Middle frontal gyrus (tissue), 1 donor: ENCODE results near the gene CACNA1C.

Experiments used
- DNase-seq: peaks from one replicate; pipeline ENCODE4 v3.0.0-alpha.2; 2015; ENCODE audit warnings: low spot score; ENCODE audit errors: extremely low spot score

CACNA1C gene

GRCh38 chr12:2138294-2138693 is 85.5 kb downstream of the CACNA1C start:
- no peak for DNase-seq

- DNase-seq = no peak
These were observed 86.1 kb downstream of the CACNA1C start for GRCh38 chr12:2138871-2139308.

DNA sequence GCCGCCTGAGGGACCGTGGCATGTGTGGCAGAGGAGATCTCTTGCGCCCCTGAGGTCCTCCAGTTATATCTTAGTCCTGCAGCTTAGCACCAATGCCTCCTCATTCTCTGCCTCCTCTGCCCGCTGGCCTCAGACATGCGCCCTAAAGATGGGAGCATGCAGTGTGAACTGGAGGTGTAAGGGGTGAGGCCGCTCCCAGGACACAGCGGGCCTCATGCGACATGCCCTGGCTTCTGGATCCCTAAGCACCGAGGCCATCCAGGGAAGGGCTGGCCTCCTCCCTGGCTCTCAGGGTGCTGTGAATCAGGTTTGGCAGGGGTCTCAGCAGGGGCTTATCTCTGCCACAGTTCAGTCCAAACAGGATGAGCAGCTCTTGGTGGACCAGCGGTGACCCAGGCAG is 86.9 kb downstream of the CACNA1C start:
- DNase-seq = no peak

DNA sequence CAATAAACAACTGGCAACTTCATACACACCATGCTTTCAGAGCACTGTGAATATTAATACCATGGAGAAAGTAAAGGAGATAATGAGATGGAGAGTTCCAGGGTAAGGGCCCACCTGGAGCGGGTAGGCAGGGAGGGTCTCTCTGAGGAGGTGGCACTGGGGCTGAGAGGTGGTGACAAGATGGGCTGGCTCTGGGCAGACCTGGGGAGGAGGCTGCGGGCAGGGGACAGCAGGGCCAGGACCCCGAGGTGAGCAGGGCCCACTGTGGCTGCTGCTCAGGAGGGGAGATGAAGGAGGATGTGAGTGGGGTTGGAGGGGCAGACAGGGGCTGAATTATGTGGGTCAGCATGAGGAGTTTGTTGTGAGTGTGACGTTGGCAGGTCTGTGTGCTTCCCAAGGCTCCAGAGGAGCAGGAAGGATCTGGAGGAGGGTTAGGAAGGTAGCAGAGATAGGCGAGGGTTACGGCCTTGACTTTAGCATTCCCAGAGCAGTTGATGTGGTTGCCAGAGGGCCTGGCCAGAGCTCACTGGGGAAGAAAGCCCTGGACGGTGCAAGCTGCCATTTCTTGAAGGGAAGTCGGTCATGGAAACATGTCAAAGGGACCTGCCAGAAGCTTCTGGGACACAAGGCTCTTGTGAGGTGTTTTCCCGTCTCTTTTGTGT is 88.2 kb downstream of the CACNA1C start:
- DNase-seq = no peak

DNA sequence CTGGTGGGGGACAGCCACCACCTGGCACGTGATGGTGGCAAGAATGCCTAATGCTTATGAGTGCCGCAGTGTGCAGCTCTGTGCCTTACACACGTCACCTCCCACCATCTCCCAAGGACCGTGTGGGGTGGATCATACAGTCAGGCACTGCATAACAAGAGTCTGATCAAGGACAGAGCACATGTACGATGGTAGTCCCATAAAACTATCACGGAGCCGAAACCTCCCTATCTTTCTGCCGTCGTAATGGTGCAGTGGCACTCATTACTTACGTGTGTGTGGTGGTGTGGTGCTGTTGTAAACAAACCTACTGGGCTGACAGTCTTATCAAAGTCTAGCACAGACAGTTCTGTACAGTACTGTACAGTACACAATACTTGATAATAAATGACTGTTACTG is 89.3 kb downstream of the CACNA1C start:
- DNase-seq = no peak

- no peak for DNase-seq
These were observed 92.2 kb downstream of the CACNA1C start for GRCh38 chr12:2144951-2145350.

GRCh38 chr12:2145433-2145998 is 92.7 kb downstream of the CACNA1C start:
- no peak for DNase-seq

DNA sequence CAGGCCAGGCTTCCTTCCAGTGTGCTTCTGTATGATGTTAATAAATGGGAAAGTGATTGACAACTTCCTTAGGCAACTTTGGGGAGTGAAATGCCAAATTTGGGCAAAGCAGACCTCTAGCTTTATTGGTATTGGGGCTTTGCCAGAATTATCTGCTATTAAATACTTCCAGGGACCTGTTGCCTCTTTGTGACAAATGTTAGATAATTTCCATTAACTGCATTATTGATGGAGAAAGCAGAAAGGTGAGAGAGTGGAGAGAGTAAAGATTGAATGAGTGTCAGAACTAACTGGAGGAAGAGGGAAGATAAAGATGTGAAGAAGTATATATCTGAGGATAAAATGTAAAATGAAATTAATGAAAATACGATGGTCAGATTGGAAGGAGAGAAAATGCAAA is 94.5 kb downstream of the CACNA1C start:
- DNase-seq = no peak

DNA sequence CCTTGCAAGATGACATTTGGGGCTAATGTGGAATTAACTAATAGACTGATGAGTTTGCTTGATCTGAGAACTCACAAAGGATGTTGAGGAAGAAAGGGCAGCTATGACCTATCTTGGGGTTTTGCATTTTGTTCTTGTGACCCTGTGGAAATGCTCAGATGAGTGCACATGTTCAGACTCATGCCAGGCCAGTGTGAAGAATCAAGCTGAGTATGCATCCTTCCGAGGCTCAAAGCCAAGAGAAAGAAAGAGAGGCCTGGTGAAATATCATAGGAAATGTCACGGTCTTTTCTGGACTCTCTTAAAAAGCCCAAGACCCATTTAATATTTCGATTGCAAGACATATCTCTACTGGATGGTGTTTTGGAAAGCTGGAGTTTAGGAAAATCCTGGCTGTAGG is 96.3 kb downstream of the CACNA1C start:
- no peak for DNase-seq

DNA sequence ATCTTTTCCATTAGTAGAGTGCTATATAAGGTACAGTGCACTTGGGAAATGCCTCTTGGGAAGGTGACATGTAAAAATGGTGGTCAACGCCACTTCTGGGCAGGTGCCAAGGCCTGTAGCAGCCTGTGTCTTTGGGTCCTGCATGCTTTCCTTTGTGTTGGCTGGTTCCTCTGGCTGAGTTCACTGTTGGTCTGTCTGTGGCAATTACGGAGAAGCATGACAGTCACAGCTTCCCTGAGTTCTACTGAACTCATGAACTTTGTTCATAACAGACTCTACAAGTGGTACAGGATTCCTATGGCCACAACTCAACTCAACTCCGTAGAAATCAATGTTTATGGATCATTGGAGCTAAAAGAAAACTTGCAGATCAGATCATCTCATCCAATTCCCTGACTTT is 98.0 kb downstream of the CACNA1C start:
- DNase-seq = no peak

GRCh38 chr12:2151391-2151790 is 98.6 kb downstream of the CACNA1C start:
- DNase-seq = no peak

- DNase-seq = no peak
These were observed 99.3 kb downstream of the CACNA1C start for GRCh38 chr12:2152134-2152533.

- no peak for DNase-seq
These were observed 101.3 kb downstream of the CACNA1C start for GRCh38 chr12:2154050-2154449.

- DNase-seq = no peak
These were observed 101.7 kb downstream of the CACNA1C start for GRCh38 chr12:2154521-2154920.

- no peak for DNase-seq
These were observed 103.5 kb downstream of the CACNA1C start for GRCh38 chr12:2156333-2156732.

DNA sequence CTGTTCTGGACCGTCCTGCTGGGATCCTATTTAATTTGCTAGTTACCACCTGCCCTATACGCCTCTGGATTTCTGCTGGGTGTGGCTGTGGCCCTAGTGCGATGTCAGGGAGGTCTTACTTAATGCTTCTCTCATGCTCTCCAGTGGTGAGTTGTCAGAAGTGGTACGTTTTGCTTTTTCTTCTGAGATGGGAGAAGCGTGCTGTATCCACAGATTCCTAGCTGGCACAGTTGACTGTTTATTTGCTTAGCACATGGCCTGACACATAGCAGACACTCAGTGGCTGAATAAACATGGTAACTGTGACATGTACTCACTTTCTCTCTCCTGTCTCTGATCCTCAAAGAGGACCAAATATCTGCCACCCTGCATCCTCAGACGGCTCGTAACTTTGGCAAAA is 107.3 kb downstream of the CACNA1C start:
- DNase-seq = no peak

DNA sequence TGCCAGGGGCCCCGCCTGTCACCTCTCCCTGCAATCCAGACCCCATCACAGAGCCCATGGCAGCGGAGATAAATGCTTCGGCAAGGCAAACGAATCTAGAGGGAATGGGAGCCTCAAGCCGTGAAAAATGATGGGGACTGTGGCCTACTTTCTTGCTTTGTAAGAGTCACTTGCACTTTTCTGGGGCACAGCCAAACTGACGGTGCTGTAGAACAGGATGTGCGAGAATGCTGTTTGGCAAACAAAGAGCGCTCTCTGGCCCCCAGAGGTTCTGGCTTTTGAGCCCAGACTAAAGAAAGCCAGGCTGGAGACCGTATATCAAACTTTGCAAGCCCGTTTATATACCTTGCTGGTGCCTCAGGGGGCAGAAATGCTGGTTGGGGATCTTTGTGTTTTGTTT is 108.7 kb downstream of the CACNA1C start:
- DNase-seq = no peak

DNA sequence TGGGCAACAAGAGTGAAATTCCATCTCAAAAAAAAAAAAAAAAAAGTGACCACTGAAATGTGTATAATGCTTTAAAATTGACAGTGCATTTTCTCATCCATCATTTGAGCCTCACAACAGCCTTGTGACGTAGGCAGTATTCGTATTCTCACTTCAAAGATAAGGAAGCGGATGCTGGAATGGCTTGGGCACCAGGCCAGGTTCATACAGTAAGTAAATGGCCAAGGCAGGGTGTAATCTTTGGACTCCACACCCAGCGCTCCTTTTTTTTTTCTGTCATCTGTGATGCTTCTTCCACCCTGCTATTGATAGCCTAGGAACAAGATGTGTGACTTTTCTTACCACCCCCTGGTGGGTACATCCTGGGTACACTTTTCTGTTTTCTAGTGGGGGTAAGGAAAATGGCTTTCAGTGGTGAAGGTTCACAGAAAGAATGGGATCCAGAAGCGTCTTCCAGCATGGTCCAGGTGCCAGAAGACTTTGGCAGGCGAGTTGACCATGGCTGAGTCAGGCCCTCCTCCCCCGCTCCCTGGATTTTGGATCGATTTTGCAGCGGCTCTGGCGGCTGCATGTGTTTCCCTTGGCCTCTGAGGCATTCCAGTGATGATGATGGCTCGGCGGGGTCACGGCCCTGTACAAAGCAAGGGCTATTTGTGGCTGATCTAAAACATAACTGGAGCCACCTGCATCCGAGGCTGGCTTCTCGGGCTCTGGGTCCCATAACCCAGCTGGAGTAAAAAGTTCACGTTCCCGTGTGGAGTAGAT is 110.6 kb downstream of the CACNA1C start:
- no peak for DNase-seq

- no peak for DNase-seq
These were observed 112.2 kb downstream of the CACNA1C start for GRCh38 chr12:2165021-2165420.

- no peak for DNase-seq
These were observed 113.1 kb downstream of the CACNA1C start for GRCh38 chr12:2165927-2166326.

- no peak for DNase-seq
These were observed 113.9 kb downstream of the CACNA1C start for GRCh38 chr12:2166696-2167095.

DNA sequence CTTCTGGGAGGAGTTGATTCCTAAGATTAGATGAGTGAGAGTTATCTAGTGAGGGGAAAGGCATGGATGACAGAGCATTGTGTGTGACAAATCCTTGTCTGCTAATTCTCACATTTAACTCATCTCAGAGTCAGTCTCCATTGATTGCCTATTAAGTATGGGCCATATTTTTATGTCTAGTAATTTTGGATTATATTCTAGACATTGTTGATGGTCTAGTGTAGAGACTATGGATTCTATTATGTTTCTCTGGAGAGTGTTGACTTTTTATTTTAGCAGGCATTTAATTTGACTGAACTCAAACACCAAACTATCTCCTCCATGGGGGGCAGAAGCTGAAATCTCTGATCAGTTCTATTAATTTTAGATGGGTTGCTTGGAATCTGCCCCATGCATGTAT is 114.4 kb downstream of the CACNA1C start:
- DNase-seq = no peak

GRCh38 chr12:2168808-2169207 is 116.0 kb downstream of the CACNA1C start:
- DNase-seq = no peak
